ENCODE data around the gene NUDT8. TPM values are rescaled to one million over a fixed set of nuclear protein-coding genes. Genes with fewer than 3 reads are reported as not detected.

The NUDT8 gene
- total RNA-seq, 1 donor from 2014 or later: 6.8 TPM

GRCh38 chr11:67586568-67587250, 43.0 kb downstream of the NUDT8 start:
- Mint-ChIP-seq H3K4me3 (ENCODE audit: unreplicated experiment) (peak overlapping the region; percentile 89), H3K27me3 (ENCODE audit: unreplicated experiment) (peaks cover 5% of the 10 kb centered on the region), H3K27ac (ENCODE audit: unreplicated experiment) (no peak overlapping the region), H3K4me1 (ENCODE audit: unreplicated experiment) (peaks cover 20% of the 10 kb centered on the region), H3K9me3 (ENCODE audit: unreplicated experiment) (no peaks in the 10 kb centered on the region), H3K36me3 (ENCODE audit: low read depth, unreplicated experiment) (peaks cover 32% of the 10 kb centered on the region)
- no peak for DNase-seq (ENCODE audit: low spot score)
- TF ChIP-seq CTCF (IDR thresholded peaks at IDR 0.05; ENCODE audit: unreplicated experiment): no peak

- no peaks in the 10 kb centered on the region for H3K9me3 Mint-ChIP-seq (ENCODE audit: unreplicated experiment)
- peaks cover 20% of the 10 kb centered on the region for H3K4me1 Mint-ChIP-seq (ENCODE audit: unreplicated experiment)
- H3K27ac Mint-ChIP-seq (ENCODE audit: unreplicated experiment): peak overlapping the region; percentile 48
- H3K27me3 Mint-ChIP-seq (ENCODE audit: unreplicated experiment): peaks cover 6% of the 10 kb centered on the region
- TF ChIP-seq CTCF (IDR thresholded peaks at IDR 0.05; ENCODE audit: unreplicated experiment): no peak
- no peak for DNase-seq (ENCODE audit: low spot score)
- peak overlapping the region; percentile 89 for H3K4me3 Mint-ChIP-seq (ENCODE audit: unreplicated experiment)
- peaks cover 32% of the 10 kb centered on the region for H3K36me3 Mint-ChIP-seq (ENCODE audit: low read depth, unreplicated experiment)
Observed at GRCh38 chr11:67585911-67586310, 43.8 kb downstream of the NUDT8 start.

DNA sequence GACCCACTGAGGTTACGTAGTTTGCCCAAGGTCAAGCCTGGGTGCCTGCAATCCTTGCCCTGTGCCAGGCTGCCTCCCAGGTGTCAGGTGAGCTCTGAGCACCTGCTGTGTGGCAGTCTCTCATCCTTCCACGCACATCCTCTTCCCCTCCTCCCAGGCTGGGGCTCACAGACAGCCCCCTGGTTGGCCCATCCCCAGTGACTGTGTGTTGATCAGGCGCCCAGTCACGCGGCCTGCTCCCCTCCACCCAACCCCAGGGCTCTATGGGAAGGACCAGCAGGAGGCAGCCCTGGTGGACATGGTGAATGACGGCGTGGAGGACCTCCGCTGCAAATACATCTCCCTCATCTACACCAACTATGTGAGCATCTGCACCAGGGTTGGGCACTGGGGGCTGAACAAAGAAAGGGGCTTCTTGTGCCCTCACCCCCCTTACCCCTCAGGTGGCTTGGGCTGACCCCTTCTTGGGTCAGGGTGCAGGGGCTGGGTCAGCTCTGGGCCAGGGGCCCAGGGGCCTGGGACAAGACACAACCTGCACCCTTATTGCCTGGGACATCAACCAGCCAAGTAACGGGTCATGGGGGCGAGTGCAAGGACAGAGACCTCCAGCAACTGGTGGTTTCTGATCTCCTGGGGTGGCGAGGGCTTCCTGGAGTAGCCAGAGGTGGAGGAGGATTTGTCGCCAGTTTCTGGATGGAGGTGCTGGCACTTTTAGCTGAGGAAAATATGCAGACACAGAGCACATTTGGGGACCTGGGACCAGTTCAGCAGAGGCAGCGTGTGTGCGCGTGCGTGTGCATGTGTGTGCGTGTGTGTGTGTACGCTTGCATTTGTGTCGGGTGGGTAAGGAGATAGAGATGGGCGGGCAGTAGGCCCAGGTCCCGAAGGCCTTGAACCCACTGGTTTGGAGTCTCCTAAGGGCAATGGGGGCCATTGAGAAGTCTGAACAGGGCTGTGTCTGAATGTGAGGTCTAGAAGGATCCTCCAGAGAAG, 44.6 kb downstream of the NUDT8 start:
- Mint-ChIP-seq H3K4me3 (ENCODE audit: unreplicated experiment) (peak overlapping the region; percentile 89), H3K4me1 (ENCODE audit: unreplicated experiment) (peaks cover 20% of the 10 kb centered on the region), H3K27me3 (ENCODE audit: unreplicated experiment) (peaks cover 6% of the 10 kb centered on the region), H3K36me3 (ENCODE audit: low read depth, unreplicated experiment) (peaks cover 32% of the 10 kb centered on the region), H3K9me3 (ENCODE audit: unreplicated experiment) (no peaks in the 10 kb centered on the region), H3K27ac (ENCODE audit: unreplicated experiment) (peak overlapping the region; percentile 48)
- DNase-seq (ENCODE audit: low spot score): no peak
- no peak for TF ChIP-seq CTCF (IDR thresholded peaks at IDR 0.05; ENCODE audit: unreplicated experiment)

- Mint-ChIP-seq H3K4me1 (ENCODE audit: unreplicated experiment) (peaks cover 20% of the 10 kb centered on the region), H3K27me3 (ENCODE audit: unreplicated experiment) (peaks cover 8% of the 10 kb centered on the region), H3K27ac (ENCODE audit: unreplicated experiment) (peak overlapping the region; percentile 36), H3K9me3 (ENCODE audit: unreplicated experiment) (no peaks in the 10 kb centered on the region), H3K4me3 (ENCODE audit: unreplicated experiment) (peak overlapping the region; percentile 89), H3K36me3 (ENCODE audit: low read depth, unreplicated experiment) (peaks cover 32% of the 10 kb centered on the region)
- TF ChIP-seq CTCF (IDR thresholded peaks at IDR 0.05; ENCODE audit: unreplicated experiment): no peak
- DNase-seq (ENCODE audit: low spot score): peak; percentile 43
Observed at GRCh38 chr11:67584205-67584880, 45.4 kb downstream of the NUDT8 start.
